ENCODE data around the gene CCDC60.

DNA sequence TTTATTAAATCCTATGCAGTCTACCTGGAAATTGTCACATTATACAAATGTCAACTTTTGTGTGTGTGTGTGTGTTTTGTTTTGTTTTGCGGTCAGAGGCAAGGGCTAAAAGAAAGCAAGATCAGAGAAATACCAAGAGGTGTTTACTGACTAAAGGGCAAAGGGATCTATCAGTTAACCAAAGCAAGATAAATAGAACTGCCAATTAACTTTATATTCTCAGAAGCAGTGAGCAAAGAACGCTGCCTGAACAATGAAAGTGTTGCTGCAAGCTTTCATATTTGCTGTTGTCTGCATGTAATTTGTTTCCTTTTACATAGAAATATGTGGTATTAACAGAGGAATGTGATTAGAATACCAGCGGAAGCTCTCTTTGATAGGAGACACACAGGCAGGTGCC lies 30.9 kb downstream of the CCDC60 start:
- TF ChIP-seq, protein P1, sequence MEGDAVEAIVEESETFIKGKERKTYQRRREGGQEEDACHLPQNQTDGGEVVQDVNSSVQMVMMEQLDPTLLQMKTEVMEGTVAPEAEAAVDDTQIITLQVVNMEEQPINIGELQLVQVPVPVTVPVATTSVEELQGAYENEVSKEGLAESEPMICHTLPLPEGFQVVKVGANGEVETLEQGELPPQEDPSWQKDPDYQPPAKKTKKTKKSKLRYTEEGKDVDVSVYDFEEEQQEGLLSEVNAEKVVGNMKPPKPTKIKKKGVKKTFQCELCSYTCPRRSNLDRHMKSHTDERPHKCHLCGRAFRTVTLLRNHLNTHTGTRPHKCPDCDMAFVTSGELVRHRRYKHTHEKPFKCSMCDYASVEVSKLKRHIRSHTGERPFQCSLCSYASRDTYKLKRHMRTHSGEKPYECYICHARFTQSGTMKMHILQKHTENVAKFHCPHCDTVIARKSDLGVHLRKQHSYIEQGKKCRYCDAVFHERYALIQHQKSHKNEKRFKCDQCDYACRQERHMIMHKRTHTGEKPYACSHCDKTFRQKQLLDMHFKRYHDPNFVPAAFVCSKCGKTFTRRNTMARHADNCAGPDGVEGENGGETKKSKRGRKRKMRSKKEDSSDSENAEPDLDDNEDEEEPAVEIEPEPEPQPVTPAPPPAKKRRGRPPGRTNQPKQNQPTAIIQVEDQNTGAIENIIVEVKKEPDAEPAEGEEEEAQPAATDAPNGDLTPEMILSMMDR (IDR thresholded peaks at IDR 0.05) = no peak
- no peak for TF ChIP-seq POLR2A (IDR thresholded peaks at IDR 0.05; ENCODE audit: low read depth)
- TF ChIP-seq POLR2AphosphoS5 (IDR thresholded peaks at IDR 0.05) = no peak

Measured in esophagus muscularis mucosa (tissue), 3 donors.